ENCODE results near the gene DNAI7. TPM values are rescaled to one million over a fixed set of nuclear protein-coding genes. Genes with fewer than 3 reads are reported as not detected.

Gene DNAI7
- total and polyA plus RNA-seq, 4 experiments from 2014 or later = 0.07 to 0.15 TPM; not detected in 2

DNA sequence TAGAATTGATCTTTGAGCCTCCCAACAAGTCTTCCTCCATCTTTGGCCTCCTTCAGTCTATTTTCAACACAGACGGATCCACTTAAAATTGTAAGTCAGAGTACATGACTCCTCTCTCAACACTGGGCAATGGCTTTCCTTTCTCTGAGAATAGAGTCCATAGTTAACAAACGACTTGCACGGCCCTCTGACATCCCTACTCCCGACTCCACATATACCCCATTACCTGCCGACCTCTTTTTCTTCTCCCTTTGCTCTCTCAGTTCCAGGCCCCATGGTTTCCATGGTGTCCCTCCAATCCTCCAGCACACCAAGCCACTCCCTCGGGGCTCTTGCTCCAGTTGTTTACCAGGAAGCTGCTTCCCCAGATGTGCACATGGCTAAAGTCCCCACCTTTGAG lies 84.7 kb downstream of the DNAI7 start:
- no peak overlapping the region for H3K4me3 Mint-ChIP-seq
- Histone ChIP-seq H3K4me3 (ENCODE audit: low read length in 2 of 2) (no peak overlapping the region), H3K9me3 (ENCODE audit: control insufficient read depth in 1 of 2, low read length in 2 of 2) (no peaks in the 10 kb centered on the region), H3K4me1 (ENCODE audit: insufficient read depth, low read length) (no peaks in the 10 kb centered on the region), H3K27me3 (ENCODE audit: insufficient read depth, low read length) (no peaks in the 10 kb centered on the region), H3K27ac (ENCODE audit: low read depth, low read length) (no peak overlapping the region), H3K36me3 (ENCODE audit: insufficient read depth, low read length) (peaks cover 8% of the 10 kb centered on the region)
- H3K4me1 Mint-ChIP-seq = no peaks in the 10 kb centered on the region
- intact Hi-C loops (cut with micrococcal nuclease) = no loop called here
- peak overlapping the region in 2 of 7 donors; percentile 61 to 62 for H3K27ac Mint-ChIP-seq
- H3K36me3 Mint-ChIP-seq = peaks cover 23 to 24% of the 10 kb centered on the region in 2 donors
- POLR2A ChIA-PET (ENCODE audit: partially characterized antibody) = no interaction called here
- no peak for DNase-seq
- no peaks in the 10 kb centered on the region for H3K27me3 Mint-ChIP-seq
- no peaks in the 10 kb centered on the region for H3K9me3 Mint-ChIP-seq
- CTCF ChIA-PET (ENCODE audit: partially characterized antibody) = interaction anchor here (1.5 kb wide), 1 partner anchor 9 kb away, joined by 6 read pairs; no protein-coding TSS in a partner anchor

DNA sequence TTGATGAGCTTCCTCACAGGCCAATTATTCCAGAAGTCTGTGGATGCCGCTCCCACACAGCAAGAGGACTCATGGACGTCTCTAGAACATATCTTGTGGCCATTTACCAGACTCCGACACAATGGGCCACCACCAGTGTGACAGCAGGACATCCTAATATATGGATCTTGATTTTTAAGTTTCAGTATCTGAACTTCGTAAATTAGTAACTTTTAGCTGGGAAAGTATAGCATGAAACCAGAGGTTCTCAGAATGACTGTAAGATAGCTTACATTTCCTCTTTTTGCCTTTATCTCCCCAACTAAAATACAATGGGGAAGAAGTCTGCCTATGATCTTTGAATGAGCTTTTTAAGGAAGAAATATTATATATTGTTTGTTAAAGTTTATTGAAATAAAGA lies 87.0 kb downstream of the DNAI7 start:
- Histone ChIP-seq H3K4me1 (ENCODE audit: insufficient read depth, low read length) (no peaks in the 10 kb centered on the region), H3K27me3 (ENCODE audit: insufficient read depth, low read length) (no peaks in the 10 kb centered on the region), H3K36me3 (ENCODE audit: insufficient read depth, low read length) (peaks cover 8% of the 10 kb centered on the region), H3K4me3 (ENCODE audit: low read length in 2 of 2) (no peak overlapping the region), H3K27ac (ENCODE audit: low read depth, low read length) (no peak overlapping the region), H3K9me3 (ENCODE audit: control insufficient read depth in 1 of 2, low read length in 2 of 2) (no peaks in the 10 kb centered on the region)
- no peaks in the 10 kb centered on the region for H3K9me3 Mint-ChIP-seq
- H3K27me3 Mint-ChIP-seq = no peaks in the 10 kb centered on the region
- H3K4me3 Mint-ChIP-seq = no peak overlapping the region
- no peaks in the 10 kb centered on the region for H3K4me1 Mint-ChIP-seq
- H3K36me3 Mint-ChIP-seq = peaks cover 32% of the 10 kb centered on the region in 2 donors
- intact Hi-C loops (cut with micrococcal nuclease) = no loop called here
- DNase-seq = no peak
- POLR2A ChIA-PET (ENCODE audit: partially characterized antibody) = interaction anchor here (1.7 kb wide), 1 partner anchor 56 kb away, joined by 5 read pairs; no protein-coding TSS in a partner anchor
- CTCF ChIA-PET (ENCODE audit: partially characterized antibody) = interaction anchor here (1.5 to 1.6 kb wide), 2 partner anchors 22 to 117 kb away, joined by 5 read pairs; no protein-coding TSS in a partner anchor
- peak overlapping the region in 3 of 7 donors; percentile 12 to 67 (median 25) for H3K27ac Mint-ChIP-seq

DNA sequence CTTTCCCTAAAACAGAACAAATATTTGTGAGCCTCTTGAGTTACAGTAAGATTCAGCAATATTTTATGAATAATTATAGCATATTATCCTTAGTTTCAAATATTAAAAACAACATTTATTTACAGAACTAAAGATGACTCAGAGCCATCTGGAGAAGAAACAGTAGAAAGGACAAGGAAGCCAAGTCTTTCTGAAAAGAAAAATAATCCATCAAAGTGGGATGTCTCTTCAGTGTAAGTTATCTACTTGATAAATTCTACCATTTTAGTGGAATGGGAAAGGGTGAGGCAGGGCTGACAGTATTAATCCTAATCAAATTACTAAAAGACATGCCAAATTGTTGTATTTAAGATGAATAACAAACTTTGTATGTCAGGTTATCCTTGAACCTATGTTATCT lies 88.1 kb downstream of the DNAI7 start:
- intact Hi-C loops (cut with micrococcal nuclease) = no loop called here
- Mint-ChIP-seq H3K27ac (peak overlapping the region in 1 of 7 donors; percentile 53), H3K36me3 (peaks cover 39 to 42% of the 10 kb centered on the region in 2 donors)

DNA sequence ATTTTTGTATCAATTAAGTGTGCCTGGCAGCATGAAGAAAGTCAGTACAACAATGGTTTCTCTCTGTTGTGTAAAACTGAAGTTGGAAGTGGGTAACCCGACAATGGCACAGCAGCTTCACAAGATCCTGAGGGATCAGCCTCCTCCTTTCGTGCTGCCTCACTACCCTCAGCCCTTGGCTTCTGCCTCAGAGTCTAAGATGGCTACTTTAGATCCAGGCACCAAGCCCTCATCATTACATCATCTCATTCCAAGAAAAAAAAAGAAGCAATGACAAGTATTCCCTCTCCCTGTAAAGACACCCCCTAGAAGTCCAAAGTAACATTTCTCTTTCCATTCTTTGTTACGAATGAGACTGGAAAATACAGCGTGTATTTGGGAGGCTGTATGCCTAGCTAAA lies 92.6 kb downstream of the DNAI7 start:
- Mint-ChIP-seq H3K9me3 (no peaks in the 10 kb centered on the region), H3K27me3 (no peaks in the 10 kb centered on the region), H3K27ac (peak overlapping the region in 2 of 7 donors; percentile 31 to 36), H3K4me3 (no peak overlapping the region), H3K4me1 (peaks cover 0 to 3% (median 0%) of the 10 kb centered on the region in 4 donors), H3K36me3 (peaks cover 35 to 42% of the 10 kb centered on the region in 2 donors)
- ChIA-PET POLR2A (ENCODE audit: partially characterized antibody) (no interaction called here), CTCF (ENCODE audit: partially characterized antibody) (no interaction called here)
- intact Hi-C loops (cut with micrococcal nuclease) = no loop called here
- Histone ChIP-seq H3K9me3 (ENCODE audit: control insufficient read depth in 1 of 2, low read length in 2 of 2) (no peaks in the 10 kb centered on the region), H3K36me3 (ENCODE audit: insufficient read depth, low read length) (peaks cover 9% of the 10 kb centered on the region), H3K4me3 (ENCODE audit: low read length in 2 of 2) (no peak overlapping the region), H3K4me1 (ENCODE audit: insufficient read depth, low read length) (no peaks in the 10 kb centered on the region), H3K27me3 (ENCODE audit: insufficient read depth, low read length) (no peaks in the 10 kb centered on the region), H3K27ac (ENCODE audit: low read depth, low read length) (no peak overlapping the region)
- no peak for DNase-seq

More for the DNA sequence above, 88.1 kb downstream of the DNAI7 start:
- ChIA-PET CTCF (ENCODE audit: partially characterized antibody) (no interaction called here), POLR2A (ENCODE audit: partially characterized antibody) (no interaction called here)
- no peaks in the 10 kb centered on the region for H3K27me3 Mint-ChIP-seq
- Histone ChIP-seq H3K9me3 (ENCODE audit: control insufficient read depth in 1 of 2, low read length in 2 of 2) (no peaks in the 10 kb centered on the region), H3K27ac (ENCODE audit: low read depth, low read length) (no peak overlapping the region), H3K4me1 (ENCODE audit: insufficient read depth, low read length) (no peaks in the 10 kb centered on the region), H3K36me3 (ENCODE audit: insufficient read depth, low read length) (peaks cover 8% of the 10 kb centered on the region), H3K27me3 (ENCODE audit: insufficient read depth, low read length) (no peaks in the 10 kb centered on the region), H3K4me3 (ENCODE audit: low read length in 2 of 2) (no peak overlapping the region)
- H3K4me3 Mint-ChIP-seq = no peak overlapping the region
- no peaks in the 10 kb centered on the region for H3K9me3 Mint-ChIP-seq
- no peaks in the 10 kb centered on the region for H3K4me1 Mint-ChIP-seq
- no peak for DNase-seq

DNA sequence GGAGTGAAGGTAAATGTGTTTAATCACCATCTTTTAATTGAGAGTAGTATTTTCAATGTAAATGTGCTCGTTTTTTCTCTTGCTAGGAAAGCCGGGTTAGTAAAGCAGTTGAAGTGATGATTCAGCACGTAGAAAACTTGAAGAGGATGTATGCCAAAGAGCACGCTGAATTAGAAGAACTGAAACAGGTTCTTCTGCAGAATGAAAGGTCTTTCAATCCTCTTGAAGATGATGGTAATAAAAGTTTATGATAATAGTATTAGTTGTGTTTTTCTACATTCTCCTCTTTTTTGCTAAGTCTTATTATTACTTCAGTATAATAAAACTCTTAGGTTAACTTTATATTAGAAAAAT lies 93.9 kb downstream of the DNAI7 start:
- H3K27ac Mint-ChIP-seq = peak overlapping the region in 2 of 7 donors; percentile 39 to 59
- H3K27me3 Mint-ChIP-seq = no peaks in the 10 kb centered on the region
- intact Hi-C loops (cut with micrococcal nuclease) = no loop called here

DNA sequence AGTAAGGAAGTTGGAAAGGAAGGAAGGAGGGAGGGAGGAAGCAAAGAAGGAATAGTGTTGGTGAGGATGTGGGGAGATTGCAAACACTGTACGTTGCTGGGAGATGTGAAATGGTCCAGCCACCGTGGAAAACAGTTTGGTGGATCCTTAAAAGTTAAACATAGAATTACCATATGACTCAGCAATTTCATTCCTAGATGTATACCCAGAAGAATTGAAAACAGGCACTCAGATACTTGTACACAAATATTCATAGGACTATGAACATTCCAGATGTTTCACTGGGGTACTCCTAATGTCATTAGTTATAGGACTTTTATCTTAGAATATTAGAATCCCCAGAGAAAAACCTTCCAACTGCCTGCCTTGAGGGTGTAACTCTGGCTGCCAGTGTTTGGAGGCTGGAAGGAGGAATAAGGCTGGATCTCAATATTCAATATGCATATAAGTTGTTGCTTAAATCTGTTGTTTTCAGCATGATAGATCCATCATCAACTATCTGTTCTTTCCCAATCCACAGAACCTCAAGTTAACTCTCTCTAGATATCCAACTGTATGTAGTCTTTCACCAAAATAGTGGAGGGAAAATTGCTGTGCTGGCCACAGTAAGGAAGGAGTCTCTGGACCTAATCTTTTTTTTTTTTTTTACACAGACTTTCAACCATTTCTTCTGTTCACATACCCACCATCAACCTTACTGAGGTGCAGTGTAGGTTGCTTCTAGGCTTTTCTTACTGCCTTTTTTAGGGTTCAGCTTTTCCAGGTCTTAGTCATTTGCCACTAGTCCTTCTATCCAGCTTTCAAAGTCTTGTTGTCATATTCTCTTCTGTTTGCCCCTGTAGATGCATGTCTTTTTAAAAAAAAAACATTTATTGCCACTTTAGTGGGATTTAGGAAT lies 94.5 kb downstream of the DNAI7 start:
- H3K27me3 Mint-ChIP-seq = no peaks in the 10 kb centered on the region
- no peak overlapping the region for H3K4me3 Mint-ChIP-seq
- intact Hi-C loops (cut with micrococcal nuclease) = no loop called here
- no peaks in the 10 kb centered on the region for H3K4me1 ChIP-seq (ENCODE audit: insufficient read depth, low read length)
- H3K9me3 Mint-ChIP-seq = no peaks in the 10 kb centered on the region
- no peaks in the 10 kb centered on the region for H3K27me3 ChIP-seq (ENCODE audit: insufficient read depth, low read length)
- peaks cover 6% of the 10 kb centered on the region for H3K36me3 ChIP-seq (ENCODE audit: insufficient read depth, low read length)
- H3K36me3 Mint-ChIP-seq = peaks cover 46 to 52% of the 10 kb centered on the region in 2 donors
- H3K4me3 ChIP-seq (ENCODE audit: low read length in 2 of 2) = no peak overlapping the region
- no peak for DNase-seq
- POLR2A ChIA-PET (ENCODE audit: partially characterized antibody) = no interaction called here
- H3K4me1 Mint-ChIP-seq = peaks cover 0 to 3% (median 0%) of the 10 kb centered on the region in 4 donors
- no peaks in the 10 kb centered on the region for H3K9me3 ChIP-seq (ENCODE audit: control insufficient read depth in 1 of 2, low read length in 2 of 2)
- CTCF ChIA-PET (ENCODE audit: partially characterized antibody) = no interaction called here
- H3K27ac Mint-ChIP-seq = peak overlapping the region in 5 of 7 donors; percentile 39 to 70 (median 61)
- no peak overlapping the region for H3K27ac ChIP-seq (ENCODE audit: low read depth, low read length)

More for the DNA sequence above, 93.9 kb downstream of the DNAI7 start:
- Mint-ChIP-seq H3K36me3 (peaks cover 40 to 46% of the 10 kb centered on the region in 2 donors), H3K4me3 (no peak overlapping the region), H3K4me1 (peaks cover 0 to 3% (median 0%) of the 10 kb centered on the region in 4 donors), H3K9me3 (no peaks in the 10 kb centered on the region)
- Histone ChIP-seq H3K36me3 (ENCODE audit: insufficient read depth, low read length) (peaks cover 6% of the 10 kb centered on the region), H3K4me1 (ENCODE audit: insufficient read depth, low read length) (no peaks in the 10 kb centered on the region), H3K27me3 (ENCODE audit: insufficient read depth, low read length) (no peaks in the 10 kb centered on the region), H3K9me3 (ENCODE audit: control insufficient read depth in 1 of 2, low read length in 2 of 2) (no peaks in the 10 kb centered on the region), H3K4me3 (ENCODE audit: low read length in 2 of 2) (no peak overlapping the region), H3K27ac (ENCODE audit: low read depth, low read length) (no peak overlapping the region)
- ChIA-PET CTCF (ENCODE audit: partially characterized antibody) (no interaction called here), POLR2A (ENCODE audit: partially characterized antibody) (no interaction called here)
- no peak for DNase-seq

DNA sequence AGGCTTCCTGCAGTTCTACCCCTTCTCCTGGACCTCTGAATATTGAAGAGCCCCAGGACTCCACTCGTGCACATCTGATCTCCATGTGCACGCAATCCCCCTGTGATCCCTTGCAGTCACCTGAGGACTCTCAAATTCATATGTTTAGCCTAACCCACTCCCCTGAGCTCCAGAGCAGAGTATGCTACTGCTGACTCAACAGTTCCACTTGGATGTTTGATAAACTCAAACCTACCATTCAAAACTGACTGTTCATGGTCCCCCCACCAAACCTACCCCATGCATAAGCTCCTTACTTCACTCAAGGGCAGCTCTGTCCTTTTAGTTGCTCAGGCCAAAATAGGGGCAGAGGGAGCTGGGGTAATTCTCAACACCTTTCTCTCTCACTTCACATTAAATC lies 96.0 kb downstream of the DNAI7 start:
- H3K36me3 ChIP-seq (ENCODE audit: insufficient read depth, low read length) = peaks cover 6% of the 10 kb centered on the region
- ChIA-PET CTCF (ENCODE audit: partially characterized antibody) (no interaction called here), POLR2A (ENCODE audit: partially characterized antibody) (no interaction called here)
- no peak overlapping the region for H3K27ac ChIP-seq (ENCODE audit: low read depth, low read length)
- H3K9me3 Mint-ChIP-seq = peaks cover 0 to 8% (median 1%) of the 10 kb centered on the region in 8 donors
- peaks cover 50 to 59% of the 10 kb centered on the region in 2 donors for H3K36me3 Mint-ChIP-seq
- H3K4me3 ChIP-seq (ENCODE audit: low read length in 2 of 2) = no peak overlapping the region
- H3K27me3 ChIP-seq (ENCODE audit: insufficient read depth, low read length) = no peaks in the 10 kb centered on the region
- no peak for DNase-seq
- H3K27ac Mint-ChIP-seq = no peak overlapping the region
- H3K9me3 ChIP-seq (ENCODE audit: control insufficient read depth in 1 of 2, low read length in 2 of 2) = no peaks in the 10 kb centered on the region
- no peak overlapping the region for H3K4me3 Mint-ChIP-seq
- H3K27me3 Mint-ChIP-seq = no peaks in the 10 kb centered on the region
- H3K4me1 Mint-ChIP-seq = peaks cover 0 to 3% (median 0%) of the 10 kb centered on the region in 4 donors
- H3K4me1 ChIP-seq (ENCODE audit: insufficient read depth, low read length) = no peaks in the 10 kb centered on the region
- intact Hi-C loops (cut with micrococcal nuclease) = no loop called here

Data from CD4-positive, alpha-beta memory T cell (primary cell).